Upper lobe of left lung (tissue), 4 donors: ENCODE results near the gene TMEM132C.

Experiments
- POLR2AphosphoS5 ChIP-seq, 2 donors: sonication (generic); formaldehyde crosslinking; IDR thresholded peaks; one replicate each; pipeline ENCODE4 v1.5.1; 2017; ENCODE audit warnings: antibody characterized with exemption in 2 of 2
- TF ChIP-seq, protein P1 (sequence below), 6 experiments: fragments of 450-650 bp in 4 of 6; fragments of 200-600 bp in 2 of 6; sonication (generic) in 2 of 6; IDR thresholded peaks; one replicate each; pipeline ENCODE4 v1.5.1; 2016 to 2019; ENCODE audit warnings: antibody characterized with exemption in 6 of 6

DNA sequence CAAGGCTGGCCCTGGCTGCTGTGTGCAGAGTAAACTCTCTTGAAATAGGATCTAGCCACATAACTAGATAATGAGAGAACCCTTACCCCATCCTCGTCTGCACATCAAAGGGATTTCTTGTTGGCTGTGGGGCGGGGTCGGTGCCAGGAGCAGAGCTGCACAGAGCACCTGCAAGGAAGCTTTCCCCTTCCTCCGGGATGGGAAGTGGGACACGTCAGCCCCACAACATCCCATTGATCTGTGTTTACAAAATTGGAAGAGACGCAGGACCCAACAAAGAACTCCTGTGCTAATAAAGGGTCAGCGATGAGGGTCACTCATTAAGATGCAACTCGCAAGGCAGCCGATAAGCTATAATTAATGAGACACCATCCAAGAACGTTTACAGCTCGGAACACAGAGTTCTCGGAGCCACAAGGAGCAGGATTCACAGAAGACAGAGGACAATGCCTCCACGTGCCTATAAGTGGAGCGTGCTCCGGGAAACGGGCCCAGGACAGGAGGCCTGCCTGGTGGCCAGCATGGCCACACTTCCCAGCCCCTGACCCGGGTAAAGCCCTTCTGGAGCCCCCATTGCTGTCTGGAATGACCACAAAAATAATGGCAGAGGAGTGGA lies 385.3 kb downstream of the TMEM132C start:
- no peak for TF ChIP-seq POLR2AphosphoS5 (IDR thresholded peaks at IDR 0.05)
- TF ChIP-seq, protein P1, sequence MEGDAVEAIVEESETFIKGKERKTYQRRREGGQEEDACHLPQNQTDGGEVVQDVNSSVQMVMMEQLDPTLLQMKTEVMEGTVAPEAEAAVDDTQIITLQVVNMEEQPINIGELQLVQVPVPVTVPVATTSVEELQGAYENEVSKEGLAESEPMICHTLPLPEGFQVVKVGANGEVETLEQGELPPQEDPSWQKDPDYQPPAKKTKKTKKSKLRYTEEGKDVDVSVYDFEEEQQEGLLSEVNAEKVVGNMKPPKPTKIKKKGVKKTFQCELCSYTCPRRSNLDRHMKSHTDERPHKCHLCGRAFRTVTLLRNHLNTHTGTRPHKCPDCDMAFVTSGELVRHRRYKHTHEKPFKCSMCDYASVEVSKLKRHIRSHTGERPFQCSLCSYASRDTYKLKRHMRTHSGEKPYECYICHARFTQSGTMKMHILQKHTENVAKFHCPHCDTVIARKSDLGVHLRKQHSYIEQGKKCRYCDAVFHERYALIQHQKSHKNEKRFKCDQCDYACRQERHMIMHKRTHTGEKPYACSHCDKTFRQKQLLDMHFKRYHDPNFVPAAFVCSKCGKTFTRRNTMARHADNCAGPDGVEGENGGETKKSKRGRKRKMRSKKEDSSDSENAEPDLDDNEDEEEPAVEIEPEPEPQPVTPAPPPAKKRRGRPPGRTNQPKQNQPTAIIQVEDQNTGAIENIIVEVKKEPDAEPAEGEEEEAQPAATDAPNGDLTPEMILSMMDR (IDR thresholded peaks at IDR 0.05): no peak
